ENCODE measurements around the gene IPO4. TPM values are rescaled to one million over a fixed set of nuclear protein-coding genes. Genes with fewer than 3 reads are reported as not detected.

The IPO4 gene
- total and polyA plus RNA-seq, 4 donors: 13.6 to 32.9 (median 23.0) TPM

GRCh38 chr14:24150993-24151392 lies 37.6 kb downstream of the IPO4 start:
- Histone ChIP-seq H3K9ac (ENCODE audit: low read depth in 1 of 2, low read length in 2 of 2) (no peak overlapping the region), H3K27me3 (ENCODE audit: control insufficient read depth in 4 of 4, insufficient read depth in 4 of 4, low read length in 3 of 4) (no peaks in the 10 kb centered on the region), H3K4me1 (ENCODE audit: control insufficient read depth in 4 of 4, insufficient read depth in 4 of 4, low read length in 3 of 4) (peaks cover 3 to 19% (median 12%) of the 10 kb centered on the region in 4 donors), H3K4me3 (ENCODE audit: low read depth in 1 of 3, low read length in 3 of 3) (no peak overlapping the region), H3K27ac (ENCODE audit: low read depth in 1 of 2, low read length in 2 of 2) (no peak overlapping the region), H3K9me3 (ENCODE audit: control insufficient read depth in 4 of 4, low read length in 3 of 4) (no peaks in the 10 kb centered on the region), H3K36me3 (ENCODE audit: control insufficient read depth in 4 of 4, insufficient read depth in 3 of 4, low read depth in 1 of 4, low read length in 3 of 4) (peaks cover 6 to 49% (median 44%) of the 10 kb centered on the region in 4 donors)
- no peak for DNase-seq (ENCODE audit: low spot score)
- 91% methylated on average over 9 of the region's 9 CpGs for WGBS
- TF ChIP-seq ZBTB33 (IDR thresholded peaks at IDR 0.05): no peak
- TF ChIP-seq EGR1 (IDR thresholded peaks at IDR 0.05; ENCODE audit: low read depth in 2 of 2): no peak
- no peak for TF ChIP-seq RAD21 (IDR thresholded peaks at IDR 0.05)
- TF ChIP-seq, protein P1, sequence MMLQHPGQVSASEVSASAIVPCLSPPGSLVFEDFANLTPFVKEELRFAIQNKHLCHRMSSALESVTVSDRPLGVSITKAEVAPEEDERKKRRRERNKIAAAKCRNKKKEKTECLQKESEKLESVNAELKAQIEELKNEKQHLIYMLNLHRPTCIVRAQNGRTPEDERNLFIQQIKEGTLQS (IDR thresholded peaks at IDR 0.05): no peak
- TF ChIP-seq, protein P2, sequence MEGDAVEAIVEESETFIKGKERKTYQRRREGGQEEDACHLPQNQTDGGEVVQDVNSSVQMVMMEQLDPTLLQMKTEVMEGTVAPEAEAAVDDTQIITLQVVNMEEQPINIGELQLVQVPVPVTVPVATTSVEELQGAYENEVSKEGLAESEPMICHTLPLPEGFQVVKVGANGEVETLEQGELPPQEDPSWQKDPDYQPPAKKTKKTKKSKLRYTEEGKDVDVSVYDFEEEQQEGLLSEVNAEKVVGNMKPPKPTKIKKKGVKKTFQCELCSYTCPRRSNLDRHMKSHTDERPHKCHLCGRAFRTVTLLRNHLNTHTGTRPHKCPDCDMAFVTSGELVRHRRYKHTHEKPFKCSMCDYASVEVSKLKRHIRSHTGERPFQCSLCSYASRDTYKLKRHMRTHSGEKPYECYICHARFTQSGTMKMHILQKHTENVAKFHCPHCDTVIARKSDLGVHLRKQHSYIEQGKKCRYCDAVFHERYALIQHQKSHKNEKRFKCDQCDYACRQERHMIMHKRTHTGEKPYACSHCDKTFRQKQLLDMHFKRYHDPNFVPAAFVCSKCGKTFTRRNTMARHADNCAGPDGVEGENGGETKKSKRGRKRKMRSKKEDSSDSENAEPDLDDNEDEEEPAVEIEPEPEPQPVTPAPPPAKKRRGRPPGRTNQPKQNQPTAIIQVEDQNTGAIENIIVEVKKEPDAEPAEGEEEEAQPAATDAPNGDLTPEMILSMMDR (IDR thresholded peaks at IDR 0.05; ENCODE audit: low read depth, low read length, missing input control): no peak
- no peak for TF ChIP-seq NR2F2 (IDR thresholded peaks at IDR 0.05)
- no peak for TF ChIP-seq SP1 (IDR thresholded peaks at IDR 0.05)
- TF ChIP-seq FOXA2 (IDR thresholded peaks at IDR 0.05): no peak
- TF ChIP-seq FOXA1 (IDR thresholded peaks at IDR 0.05): no peak
- no peak for TF ChIP-seq RXRA (IDR thresholded peaks at IDR 0.05)
- no peak for TF ChIP-seq GABPA (IDR thresholded peaks at IDR 0.05 in 1 of 2, conservative IDR thresholded peaks at IDR 0.05 in 1 of 2)
- TF ChIP-seq, protein P3, sequence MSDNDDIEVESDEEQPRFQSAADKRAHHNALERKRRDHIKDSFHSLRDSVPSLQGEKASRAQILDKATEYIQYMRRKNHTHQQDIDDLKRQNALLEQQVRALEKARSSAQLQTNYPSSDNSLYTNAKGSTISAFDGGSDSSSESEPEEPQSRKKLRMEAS (IDR thresholded peaks at IDR 0.05): no peak
- TF ChIP-seq JUND (IDR thresholded peaks at IDR 0.05): no peak
- no peak for TF ChIP-seq HNF4A (conservative IDR thresholded peaks at IDR 0.05)
- TF ChIP-seq YY1 (IDR thresholded peaks at IDR 0.05): no peak

- Histone ChIP-seq H3K27ac (ENCODE audit: low read depth in 1 of 2, low read length in 2 of 2) (no peak overlapping the region), H3K4me1 (ENCODE audit: control insufficient read depth in 4 of 4, insufficient read depth in 4 of 4, low read length in 3 of 4) (peaks cover 3 to 23% (median 16%) of the 10 kb centered on the region in 4 donors), H3K4me3 (ENCODE audit: low read depth in 1 of 3, low read length in 3 of 3) (no peak overlapping the region), H3K27me3 (ENCODE audit: control insufficient read depth in 4 of 4, insufficient read depth in 4 of 4, low read length in 3 of 4) (no peaks in the 10 kb centered on the region), H3K9me3 (ENCODE audit: control insufficient read depth in 4 of 4, low read length in 3 of 4) (no peaks in the 10 kb centered on the region), H3K36me3 (ENCODE audit: control insufficient read depth in 4 of 4, insufficient read depth in 3 of 4, low read depth in 1 of 4, low read length in 3 of 4) (peaks cover 6 to 45% (median 40%) of the 10 kb centered on the region in 4 donors), H3K9ac (ENCODE audit: low read depth in 1 of 2, low read length in 2 of 2) (no peak overlapping the region)
- TF ChIP-seq JUND (IDR thresholded peaks at IDR 0.05) (no peak), SP1 (IDR thresholded peaks at IDR 0.05) (no peak), ZBTB33 (IDR thresholded peaks at IDR 0.05) (no peak), EGR1 (IDR thresholded peaks at IDR 0.05; ENCODE audit: low read depth in 2 of 2) (no peak), RAD21 (IDR thresholded peaks at IDR 0.05) (no peak), REST (IDR thresholded peaks at IDR 0.05) (no peak), YY1 (IDR thresholded peaks at IDR 0.05) (no peak), RXRA (IDR thresholded peaks at IDR 0.05) (no peak), TAF1 (conservative IDR thresholded peaks at IDR 0.05) (no peak), HNF4A (conservative IDR thresholded peaks at IDR 0.05) (no peak), FOXA1 (IDR thresholded peaks at IDR 0.05) (no peak), NR2F2 (IDR thresholded peaks at IDR 0.05) (no peak), FOXA2 (IDR thresholded peaks at IDR 0.05) (no peak)
- TF ChIP-seq, protein P3 (IDR thresholded peaks at IDR 0.05): no peak
- TF ChIP-seq, protein P1 (IDR thresholded peaks at IDR 0.05): no peak
- TF ChIP-seq, protein P2 (IDR thresholded peaks at IDR 0.05; ENCODE audit: low read depth, low read length, missing input control): no peak
- 94% methylated on average over 9 of the region's 9 CpGs for WGBS
- no peak for DNase-seq (ENCODE audit: low spot score)
Observed at GRCh38 chr14:24150567-24150966, 38.0 kb downstream of the IPO4 start.

Data from liver (tissue), 9 donors.